Measurements from ENCODE around the gene DOCK10. TPM values are rescaled to one million over a fixed set of nuclear protein-coding genes. Genes with fewer than 3 reads are reported as not detected.
A peak's percentile ranks its signal among the peaks of the same experiment; 100 is the strongest.

Gene DOCK10
- polyA plus RNA-seq, 4 donors: 2.3 to 6.8 (median 3.5) TPM

- DNase-seq (no peak), FAIRE-seq (no peak)
- Histone ChIP-seq H3K4me1 (ENCODE audit: control insufficient read depth in 3 of 3, insufficient read depth in 2 of 3, low read depth in 1 of 3, low read length in 2 of 3) (no peaks in the 10 kb centered on the region), H3K9me3 (ENCODE audit: control insufficient read depth in 2 of 2, insufficient read depth in 1 of 2, low read depth in 1 of 2, low read length in 1 of 2) (no peaks in the 10 kb centered on the region), H3K27ac (ENCODE audit: low read depth in 1 of 3, low read length in 2 of 3) (no peak overlapping the region), H3K27me3 (ENCODE audit: control insufficient read depth in 3 of 3, insufficient read depth in 3 of 3, low read length in 3 of 3) (no peaks in the 10 kb centered on the region), H3K36me3 (ENCODE audit: control insufficient read depth in 3 of 3, insufficient read depth in 2 of 3, low read depth in 1 of 3, low read length in 3 of 3) (peaks cover 0 to 2% (median 0%) of the 10 kb centered on the region in 3 donors), H3K4me3 (ENCODE audit: low read depth in 1 of 3, low read length in 3 of 3) (no peak overlapping the region)
- 90 to 93% (median 93%) methylated on average over 7 of the region's 7 CpGs for WGBS, 3 donors
Measured at GRCh38 chr2:224786848-224787247, 255.4 kb downstream of the DOCK10 start.

GRCh38 chr2:224781400-224781799, 260.9 kb downstream of the DOCK10 start:
- no peaks in the 10 kb centered on the region for H3K36me3 ChIP-seq (ENCODE audit: control insufficient read depth in 3 of 3, insufficient read depth in 2 of 3, low read depth in 1 of 3, low read length in 3 of 3)
- peaks cover 0 to 2% (median 0%) of the 10 kb centered on the region in 3 donors for H3K4me1 ChIP-seq (ENCODE audit: control insufficient read depth in 3 of 3, insufficient read depth in 2 of 3, low read depth in 1 of 3, low read length in 2 of 3)
- no peaks in the 10 kb centered on the region for H3K9me3 ChIP-seq (ENCODE audit: control insufficient read depth in 2 of 2, insufficient read depth in 1 of 2, low read depth in 1 of 2, low read length in 1 of 2)
- no peak overlapping the region for H3K27ac ChIP-seq (ENCODE audit: low read depth in 1 of 3, low read length in 2 of 3)
- DNase-seq (peak in 1 of 2 donors; percentile 10), FAIRE-seq (no peak)
- no peaks in the 10 kb centered on the region for H3K27me3 ChIP-seq (ENCODE audit: control insufficient read depth in 3 of 3, insufficient read depth in 3 of 3, low read length in 3 of 3)
- H3K4me3 ChIP-seq (ENCODE audit: low read depth in 1 of 3, low read length in 3 of 3): no peak overlapping the region

GRCh38 chr2:224780823-224781222, 261.4 kb downstream of the DOCK10 start:
- H3K27me3 ChIP-seq (ENCODE audit: control insufficient read depth in 3 of 3, insufficient read depth in 3 of 3, low read length in 3 of 3): no peaks in the 10 kb centered on the region
- DNase-seq (no peak), FAIRE-seq (no peak)
- H3K4me3 ChIP-seq (ENCODE audit: low read depth in 1 of 3, low read length in 3 of 3): no peak overlapping the region
- H3K9me3 ChIP-seq (ENCODE audit: control insufficient read depth in 2 of 2, insufficient read depth in 1 of 2, low read depth in 1 of 2, low read length in 1 of 2): no peaks in the 10 kb centered on the region
- no peaks in the 10 kb centered on the region for H3K36me3 ChIP-seq (ENCODE audit: control insufficient read depth in 3 of 3, insufficient read depth in 2 of 3, low read depth in 1 of 3, low read length in 3 of 3)
- 89 to 95% (median 92%) methylated on average over 7 of the region's 7 CpGs for WGBS, 3 donors
- H3K4me1 ChIP-seq (ENCODE audit: control insufficient read depth in 3 of 3, insufficient read depth in 2 of 3, low read depth in 1 of 3, low read length in 2 of 3): peaks cover 0 to 8% (median 0%) of the 10 kb centered on the region in 3 donors
- no peak overlapping the region for H3K27ac ChIP-seq (ENCODE audit: low read depth in 1 of 3, low read length in 2 of 3)

GRCh38 chr2:224780106-224780505, 262.2 kb downstream of the DOCK10 start:
- Histone ChIP-seq H3K27ac (ENCODE audit: low read depth in 1 of 3, low read length in 2 of 3) (no peak overlapping the region), H3K4me3 (ENCODE audit: low read depth in 1 of 3, low read length in 3 of 3) (no peak overlapping the region), H3K9me3 (ENCODE audit: control insufficient read depth in 2 of 2, insufficient read depth in 1 of 2, low read depth in 1 of 2, low read length in 1 of 2) (no peaks in the 10 kb centered on the region), H3K36me3 (ENCODE audit: control insufficient read depth in 3 of 3, insufficient read depth in 2 of 3, low read depth in 1 of 3, low read length in 3 of 3) (peaks cover 0 to under 1% (median 0%) of the 10 kb centered on the region in 3 donors), H3K4me1 (ENCODE audit: control insufficient read depth in 3 of 3, insufficient read depth in 2 of 3, low read depth in 1 of 3, low read length in 2 of 3) (peaks cover 0 to 8% (median 0%) of the 10 kb centered on the region in 3 donors), H3K27me3 (ENCODE audit: control insufficient read depth in 3 of 3, insufficient read depth in 3 of 3, low read length in 3 of 3) (no peaks in the 10 kb centered on the region)
- 79 to 95% (median 87%) methylated on average over 2 of the region's 2 CpGs for WGBS, 3 donors
- DNase-seq (no peak), FAIRE-seq (no peak)

GRCh38 chr2:224778474-224778877, 263.8 kb downstream of the DOCK10 start:
- no peaks in the 10 kb centered on the region for H3K9me3 ChIP-seq (ENCODE audit: control insufficient read depth in 2 of 2, insufficient read depth in 1 of 2, low read depth in 1 of 2, low read length in 1 of 2)
- peaks cover 0 to 5% (median 0%) of the 10 kb centered on the region in 3 donors for H3K36me3 ChIP-seq (ENCODE audit: control insufficient read depth in 3 of 3, insufficient read depth in 2 of 3, low read depth in 1 of 3, low read length in 3 of 3)
- FAIRE-seq: peak; percentile 88
- peaks cover 0 to 8% (median 0%) of the 10 kb centered on the region in 3 donors for H3K4me1 ChIP-seq (ENCODE audit: control insufficient read depth in 3 of 3, insufficient read depth in 2 of 3, low read depth in 1 of 3, low read length in 2 of 3)
- H3K27me3 ChIP-seq (ENCODE audit: control insufficient read depth in 3 of 3, insufficient read depth in 3 of 3, low read length in 3 of 3): no peaks in the 10 kb centered on the region
- WGBS, 3 donors: 31 to 39% (median 33%) methylated on average over 3 of the region's 3 CpGs
- H3K4me3 ChIP-seq (ENCODE audit: low read depth in 1 of 3, low read length in 3 of 3): no peak overlapping the region
- DNase-seq: peak; percentile 68 to 70
- no peak overlapping the region for H3K27ac ChIP-seq (ENCODE audit: low read depth in 1 of 3, low read length in 2 of 3)

- no peaks in the 10 kb centered on the region for H3K27me3 ChIP-seq (ENCODE audit: control insufficient read depth in 3 of 3, insufficient read depth in 3 of 3, low read length in 3 of 3)
- H3K4me1 ChIP-seq (ENCODE audit: control insufficient read depth in 3 of 3, insufficient read depth in 2 of 3, low read depth in 1 of 3, low read length in 2 of 3): peaks cover 0 to 8% (median 0%) of the 10 kb centered on the region in 3 donors
- FAIRE-seq: no peak
- no peaks in the 10 kb centered on the region for H3K9me3 ChIP-seq (ENCODE audit: control insufficient read depth in 2 of 2, insufficient read depth in 1 of 2, low read depth in 1 of 2, low read length in 1 of 2)
- H3K4me3 ChIP-seq (ENCODE audit: low read depth in 1 of 3, low read length in 3 of 3): no peak overlapping the region
- H3K27ac ChIP-seq (ENCODE audit: low read depth in 1 of 3, low read length in 2 of 3): peak overlapping the region in 1 of 3 donors; percentile 19
- 79 to 88% (median 87%) methylated on average over 3 of the region's 3 CpGs for WGBS, 3 donors
- no peak for DNase-seq
- peaks cover 0 to 5% (median 3%) of the 10 kb centered on the region in 3 donors for H3K36me3 ChIP-seq (ENCODE audit: control insufficient read depth in 3 of 3, insufficient read depth in 2 of 3, low read depth in 1 of 3, low read length in 3 of 3)
Measured at GRCh38 chr2:224777559-224777930, 264.7 kb downstream of the DOCK10 start.

GRCh38 chr2:224776795-224777558, 265.3 kb downstream of the DOCK10 start:
- FAIRE-seq (no peak), DNase-seq (peak; percentile 84 to 91)
- Histone ChIP-seq H3K9me3 (ENCODE audit: control insufficient read depth in 2 of 2, insufficient read depth in 1 of 2, low read depth in 1 of 2, low read length in 1 of 2) (no peaks in the 10 kb centered on the region), H3K27ac (ENCODE audit: low read depth in 1 of 3, low read length in 2 of 3) (peak overlapping the region in 2 of 3 donors; percentile 19 to 36), H3K4me1 (ENCODE audit: control insufficient read depth in 3 of 3, insufficient read depth in 2 of 3, low read depth in 1 of 3, low read length in 2 of 3) (peaks cover 0 to 8% (median 0%) of the 10 kb centered on the region in 3 donors), H3K4me3 (ENCODE audit: low read depth in 1 of 3, low read length in 3 of 3) (no peak overlapping the region), H3K36me3 (ENCODE audit: control insufficient read depth in 3 of 3, insufficient read depth in 2 of 3, low read depth in 1 of 3, low read length in 3 of 3) (peaks cover 0 to 7% (median 3%) of the 10 kb centered on the region in 3 donors), H3K27me3 (ENCODE audit: control insufficient read depth in 3 of 3, insufficient read depth in 3 of 3, low read length in 3 of 3) (no peaks in the 10 kb centered on the region)
- WGBS, 3 donors: 17 to 65% (median 37%) methylated on average over 6 of the region's 6 CpGs

GRCh38 chr2:224775647-224776046, 266.6 kb downstream of the DOCK10 start:
- Histone ChIP-seq H3K27me3 (ENCODE audit: control insufficient read depth in 3 of 3, insufficient read depth in 3 of 3, low read length in 3 of 3) (no peaks in the 10 kb centered on the region), H3K9me3 (ENCODE audit: control insufficient read depth in 2 of 2, insufficient read depth in 1 of 2, low read depth in 1 of 2, low read length in 1 of 2) (no peaks in the 10 kb centered on the region), H3K4me1 (ENCODE audit: control insufficient read depth in 3 of 3, insufficient read depth in 2 of 3, low read depth in 1 of 3, low read length in 2 of 3) (peaks cover 0 to 8% (median 0%) of the 10 kb centered on the region in 3 donors), H3K4me3 (ENCODE audit: low read depth in 1 of 3, low read length in 3 of 3) (no peak overlapping the region), H3K36me3 (ENCODE audit: control insufficient read depth in 3 of 3, insufficient read depth in 2 of 3, low read depth in 1 of 3, low read length in 3 of 3) (peaks cover 0 to 7% (median 3%) of the 10 kb centered on the region in 3 donors), H3K27ac (ENCODE audit: low read depth in 1 of 3, low read length in 2 of 3) (no peak overlapping the region)
- peak; percentile 10 to 30 for DNase-seq
- FAIRE-seq: no peak
- 28 to 68% (median 28%) methylated on average over 1 of the region's 1 CpG for WGBS, 3 donors
